Neural cell (in vitro differentiated cells): ENCODE results near the gene ANK2. TPM values are rescaled to one million over a fixed set of nuclear protein-coding genes. Genes with fewer than 3 reads are reported as not detected.

Source experiments
- H2AFZ ChIP-seq: fragments of 200-600, 300-800 bp; sonication (generic), shearing (Covaris generic); 2 replicates; pipeline ENCODE4 v1.6.0; 2014; ENCODE audit warnings: low read depth, mild to moderate bottlenecking, antibody characterized with exemption, low read length, moderate library complexity
- H3F3A ChIP-seq: fragments of 200-600 bp; shearing (Covaris generic); 2 replicates; pipeline ENCODE4 v1.6.1; 2016; ENCODE audit warnings: mild to moderate bottlenecking, moderate library complexity, mixed read lengths, antibody characterized with exemption, low read length; ENCODE audit not compliant: insufficient read depth, poor library complexity, severe bottlenecking
- H3K27ac ChIP-seq: fragments of 200-600, 300-800 bp; sonication (generic), shearing (Covaris generic); 2 replicates; pipeline ENCODE4 v1.5.1; 2014; ENCODE audit warnings: mild to moderate bottlenecking, low read length, moderate library complexity
- H3K27me3 ChIP-seq: fragments of 300-800, 200-600 bp; sonication (generic), shearing (Covaris generic); 2 replicates; pipeline ENCODE4 v1.6.0; 2014; ENCODE audit warnings: mild to moderate bottlenecking, low read depth, low read length, moderate library complexity; ENCODE audit not compliant: insufficient read depth
- H3K36me3 ChIP-seq: fragments of 300-800, 200-600 bp; sonication (generic), shearing (Covaris generic); 2 replicates; pipeline ENCODE4 v1.5.1; 2014; ENCODE audit warnings: mild to moderate bottlenecking, antibody characterized with exemption, low read length, moderate library complexity; ENCODE audit not compliant: insufficient read depth
- H3K4me2 ChIP-seq: fragments of 300-800, 200-600 bp; sonication (generic), shearing (Covaris generic); 2 replicates; pipeline ENCODE4 v1.6.0; 2014; ENCODE audit warnings: mild to moderate bottlenecking, low read length
- H3K4me3 ChIP-seq: fragments of 300-800, 200-600 bp; sonication (generic), shearing (Covaris generic); 2 replicates; pipeline ENCODE4 v1.5.1; 2014; ENCODE audit warnings: mild to moderate bottlenecking, low read length, moderate library complexity
- H3K79me2 ChIP-seq: fragments of 200-600 bp; shearing (Covaris generic); replicated peaks from 2 replicates; pipeline ENCODE4 v1.6.0; 2014; ENCODE audit warnings: mild to moderate bottlenecking, low read length, moderate library complexity; ENCODE audit not compliant: insufficient read depth
- H3K9ac ChIP-seq: fragments of 300-800, 200-600 bp; sonication (generic), shearing (Covaris generic); 2 replicates; pipeline ENCODE4 v1.6.1; 2016; ENCODE audit warnings: mild to moderate bottlenecking, low read length, mixed read lengths
- H3K9me2 ChIP-seq: fragments of 200-600 bp; shearing (Covaris generic); 2 replicates; pipeline ENCODE4 v1.6.1; 2016; ENCODE audit warnings: mild to moderate bottlenecking, low read length, mixed read lengths; ENCODE audit not compliant: insufficient read depth
- H3K9me3 ChIP-seq: fragments of 200-600, 300-800 bp; sonication (generic), shearing (Covaris generic); 2 replicates; pipeline ENCODE4 v1.6.1; 2016; ENCODE audit warnings: mild to moderate bottlenecking, mixed run types, low read length, moderate library complexity, mixed read lengths
- H4K20me1 ChIP-seq: fragments of 200-600 bp; shearing (Covaris generic); 2 replicates; pipeline ENCODE4 v1.6.1; 2016; ENCODE audit warnings: mild to moderate bottlenecking, mixed run types; ENCODE audit not compliant: insufficient read depth
- EP300 ChIP-seq: fragments of 450-650 bp; conservative IDR thresholded peaks from 2 replicates; pipeline ENCODE4 v1.6.1; 2014; ENCODE audit warnings: antibody characterized with exemption, mild to moderate bottlenecking, moderate library complexity; ENCODE audit not compliant: poor library complexity, severe bottlenecking
- EZH2 ChIP-seq: fragments of 200-600, 300-800 bp; shearing (Covaris generic), sonication (generic); IDR thresholded peaks from 2 replicates; pipeline ENCODE4 v1.6.1; 2014; ENCODE audit warnings: antibody characterized with exemption, low read length, borderline replicate concordance, mild to moderate bottlenecking; ENCODE audit not compliant: insufficient read depth, poor library complexity, severe bottlenecking
- MXI1 ChIP-seq: fragments of 450-650 bp; conservative IDR thresholded peaks from 2 replicates; pipeline ENCODE4 v1.6.1; 2014; ENCODE audit warnings: antibody characterized with exemption, mild to moderate bottlenecking; ENCODE audit not compliant: poor library complexity, severe bottlenecking
- POLR2AphosphoS5 ChIP-seq: IDR thresholded peaks from 2 replicates; pipeline ENCODE4 v1.6.1; 2012
- RAD21 ChIP-seq: fragments of 450-650 bp; conservative IDR thresholded peaks from 2 replicates; pipeline ENCODE4 v1.6.1; 2014; ENCODE audit warnings: antibody characterized with exemption, mild to moderate bottlenecking, moderate library complexity
- SMC3 ChIP-seq: fragments of 450-650 bp; conservative IDR thresholded peaks from 2 replicates; pipeline ENCODE4 v1.6.1; 2014; ENCODE audit warnings: antibody characterized with exemption, mild to moderate bottlenecking, moderate library complexity; ENCODE audit not compliant: poor library complexity
- TAF1 ChIP-seq: IDR thresholded peaks from 2 replicates; pipeline ENCODE4 v1.6.1; 2012; ENCODE audit warnings: low read depth
- polyA plus RNA-seq: library from polyadenylated mRNA; depleted of rRNA; stranded (reverse); fragments of >200 nt; gene quantifications from 2 replicates; pipeline ENCODE4 v1.2.3, GENCODE V29; 2014
- TF ChIP-seq, protein P1 (sequence below): IDR thresholded peaks from 2 replicates; pipeline ENCODE4 v1.6.1; 2012; ENCODE audit warnings: borderline replicate concordance
- TF ChIP-seq, protein P2 (sequence below): fragments of 450-650 bp; IDR thresholded peaks from 2 replicates; pipeline ENCODE4 v1.5.1; 2014; ENCODE audit warnings: antibody characterized with exemption, mild to moderate bottlenecking, moderate library complexity; ENCODE audit not compliant: poor library complexity, severe bottlenecking

Gene ANK2
- polyA plus RNA-seq, 1 donor from 2014 or later, result 52.0 TPM

DNA sequence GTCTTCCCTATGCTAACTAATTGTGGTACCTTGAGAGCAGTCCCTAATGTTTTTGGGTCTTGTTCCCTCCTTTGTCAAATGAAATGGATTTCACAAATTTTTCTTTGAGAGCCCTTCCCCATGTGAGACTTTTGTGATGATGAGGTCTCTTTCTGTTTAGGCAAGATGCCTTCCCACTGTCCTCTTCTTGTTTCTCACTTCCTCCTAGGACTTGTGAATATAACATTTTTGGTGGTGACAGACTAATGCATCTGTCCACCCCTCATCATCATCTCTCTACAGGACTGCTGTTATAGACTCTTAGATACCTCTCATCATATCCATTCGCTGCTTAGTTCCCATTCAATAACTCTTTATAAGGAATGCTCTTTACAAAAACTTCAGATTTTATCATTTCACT lies 8.7 kb upstream of the ANK2 start:
- no peak overlapping the region for H3K27ac ChIP-seq
- H3K4me3 ChIP-seq, result no peak overlapping the region
- no peaks in the 10 kb centered on the region for H3F3A ChIP-seq
- no peaks in the 10 kb centered on the region for H3K79me2 ChIP-seq
- no peak overlapping the region for H3K9ac ChIP-seq
- H4K20me1 ChIP-seq, result no peaks in the 10 kb centered on the region
- no peak overlapping the region for H3K4me2 ChIP-seq
- no peaks in the 10 kb centered on the region for H3K9me3 ChIP-seq
- TF ChIP-seq RAD21 (no peak), EZH2 (no peak), EP300 (no peak), POLR2AphosphoS5 (no peak), MXI1 (no peak), TAF1 (no peak), SMC3 (no peak)
- TF ChIP-seq, protein P1, sequence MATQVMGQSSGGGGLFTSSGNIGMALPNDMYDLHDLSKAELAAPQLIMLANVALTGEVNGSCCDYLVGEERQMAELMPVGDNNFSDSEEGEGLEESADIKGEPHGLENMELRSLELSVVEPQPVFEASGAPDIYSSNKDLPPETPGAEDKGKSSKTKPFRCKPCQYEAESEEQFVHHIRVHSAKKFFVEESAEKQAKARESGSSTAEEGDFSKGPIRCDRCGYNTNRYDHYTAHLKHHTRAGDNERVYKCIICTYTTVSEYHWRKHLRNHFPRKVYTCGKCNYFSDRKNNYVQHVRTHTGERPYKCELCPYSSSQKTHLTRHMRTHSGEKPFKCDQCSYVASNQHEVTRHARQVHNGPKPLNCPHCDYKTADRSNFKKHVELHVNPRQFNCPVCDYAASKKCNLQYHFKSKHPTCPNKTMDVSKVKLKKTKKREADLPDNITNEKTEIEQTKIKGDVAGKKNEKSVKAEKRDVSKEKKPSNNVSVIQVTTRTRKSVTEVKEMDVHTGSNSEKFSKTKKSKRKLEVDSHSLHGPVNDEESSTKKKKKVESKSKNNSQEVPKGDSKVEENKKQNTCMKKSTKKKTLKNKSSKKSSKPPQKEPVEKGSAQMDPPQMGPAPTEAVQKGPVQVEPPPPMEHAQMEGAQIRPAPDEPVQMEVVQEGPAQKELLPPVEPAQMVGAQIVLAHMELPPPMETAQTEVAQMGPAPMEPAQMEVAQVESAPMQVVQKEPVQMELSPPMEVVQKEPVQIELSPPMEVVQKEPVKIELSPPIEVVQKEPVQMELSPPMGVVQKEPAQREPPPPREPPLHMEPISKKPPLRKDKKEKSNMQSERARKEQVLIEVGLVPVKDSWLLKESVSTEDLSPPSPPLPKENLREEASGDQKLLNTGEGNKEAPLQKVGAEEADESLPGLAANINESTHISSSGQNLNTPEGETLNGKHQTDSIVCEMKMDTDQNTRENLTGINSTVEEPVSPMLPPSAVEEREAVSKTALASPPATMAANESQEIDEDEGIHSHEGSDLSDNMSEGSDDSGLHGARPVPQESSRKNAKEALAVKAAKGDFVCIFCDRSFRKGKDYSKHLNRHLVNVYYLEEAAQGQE, result no peak
- TF ChIP-seq, protein P2, sequence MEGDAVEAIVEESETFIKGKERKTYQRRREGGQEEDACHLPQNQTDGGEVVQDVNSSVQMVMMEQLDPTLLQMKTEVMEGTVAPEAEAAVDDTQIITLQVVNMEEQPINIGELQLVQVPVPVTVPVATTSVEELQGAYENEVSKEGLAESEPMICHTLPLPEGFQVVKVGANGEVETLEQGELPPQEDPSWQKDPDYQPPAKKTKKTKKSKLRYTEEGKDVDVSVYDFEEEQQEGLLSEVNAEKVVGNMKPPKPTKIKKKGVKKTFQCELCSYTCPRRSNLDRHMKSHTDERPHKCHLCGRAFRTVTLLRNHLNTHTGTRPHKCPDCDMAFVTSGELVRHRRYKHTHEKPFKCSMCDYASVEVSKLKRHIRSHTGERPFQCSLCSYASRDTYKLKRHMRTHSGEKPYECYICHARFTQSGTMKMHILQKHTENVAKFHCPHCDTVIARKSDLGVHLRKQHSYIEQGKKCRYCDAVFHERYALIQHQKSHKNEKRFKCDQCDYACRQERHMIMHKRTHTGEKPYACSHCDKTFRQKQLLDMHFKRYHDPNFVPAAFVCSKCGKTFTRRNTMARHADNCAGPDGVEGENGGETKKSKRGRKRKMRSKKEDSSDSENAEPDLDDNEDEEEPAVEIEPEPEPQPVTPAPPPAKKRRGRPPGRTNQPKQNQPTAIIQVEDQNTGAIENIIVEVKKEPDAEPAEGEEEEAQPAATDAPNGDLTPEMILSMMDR, result no peak
- no peaks in the 10 kb centered on the region for H3K9me2 ChIP-seq
- H3K27me3 ChIP-seq, result no peaks in the 10 kb centered on the region
- H2AFZ ChIP-seq, result no peak overlapping the region
- no peaks in the 10 kb centered on the region for H3K36me3 ChIP-seq

DNA sequence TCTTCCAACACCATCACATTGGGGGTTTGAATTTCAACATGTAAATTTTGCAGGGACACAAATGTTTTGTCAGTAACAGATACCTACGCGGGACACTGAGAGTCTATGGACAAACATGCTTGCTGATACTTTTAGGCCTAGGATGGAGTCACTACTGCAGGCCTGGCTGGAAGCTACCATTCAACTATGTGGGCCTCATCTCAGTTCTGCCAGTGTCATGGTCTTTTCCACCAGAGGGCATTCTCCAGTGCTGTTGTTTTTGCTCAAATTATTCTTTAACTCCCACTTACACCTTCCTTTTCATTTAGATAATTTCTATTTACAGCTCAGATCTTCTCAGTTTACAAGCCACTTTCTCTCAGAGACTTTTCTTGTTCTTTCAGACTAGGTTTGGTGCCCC lies 7.0 kb upstream of the ANK2 start:
- H4K20me1 ChIP-seq, result no peaks in the 10 kb centered on the region
- H3K27me3 ChIP-seq, result no peaks in the 10 kb centered on the region
- H3K79me2 ChIP-seq, result no peaks in the 10 kb centered on the region
- H2AFZ ChIP-seq, result no peak overlapping the region
- no peak overlapping the region for H3K4me2 ChIP-seq
- no peaks in the 10 kb centered on the region for H3K9me2 ChIP-seq
- H3F3A ChIP-seq, result no peaks in the 10 kb centered on the region
- H3K9ac ChIP-seq, result no peak overlapping the region
- no peaks in the 10 kb centered on the region for H3K9me3 ChIP-seq
- no peak overlapping the region for H3K27ac ChIP-seq
- H3K4me3 ChIP-seq, result no peak overlapping the region
- H3K36me3 ChIP-seq, result no peaks in the 10 kb centered on the region
- TF ChIP-seq SMC3, result no peak
- TF ChIP-seq TAF1, result no peak
- no peak for TF ChIP-seq RAD21
- no peak for TF ChIP-seq EZH2
- TF ChIP-seq, protein P2, result no peak
- no peak for TF ChIP-seq EP300
- no peak for TF ChIP-seq POLR2AphosphoS5
- TF ChIP-seq, protein P1, result no peak
- no peak for TF ChIP-seq MXI1
